ENCODE data around the gene TMEM208. TPM values are rescaled to one million over a fixed set of nuclear protein-coding genes. Genes with fewer than 3 reads are reported as not detected.
A peak's percentile ranks its signal among the peaks of the same experiment; 100 is the strongest.

Gene TMEM208
- polyA plus RNA-seq, 1 of the 3 experiments (the other 2 are of a cell fraction): 98.2 TPM

DNA sequence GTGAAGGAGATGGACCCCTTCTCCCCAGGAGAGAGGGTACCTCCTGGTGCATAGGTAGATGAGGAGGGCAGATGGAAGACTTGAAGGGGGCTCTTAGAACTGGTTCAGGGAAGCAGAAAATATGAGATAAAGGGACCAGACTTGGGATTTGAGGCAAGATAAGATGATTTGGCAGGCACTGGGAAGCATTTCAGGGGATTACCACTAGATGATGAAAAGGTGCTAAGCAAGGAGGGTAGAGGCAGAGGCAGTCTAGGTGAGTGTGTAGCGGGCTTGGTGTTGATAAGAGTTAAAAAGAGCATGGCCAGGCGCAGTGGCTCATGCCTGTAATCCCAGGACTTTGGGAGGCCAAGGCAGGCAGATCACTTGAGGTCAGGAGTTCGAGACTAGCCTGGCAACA, 36.3 kb downstream of the TMEM208 start:
- H3K27me3 ChIP-seq (ENCODE audit: insufficient read depth): no peaks in the 10 kb centered on the region
- no peak for TF ChIP-seq RXRA (IDR thresholded peaks at IDR 0.05; ENCODE audit: borderline replicate concordance, low read depth)
- TF ChIP-seq FOXJ3 (CRISPR knock-in tag; IDR thresholded peaks at IDR 0.05): no peak
- no peak for TF ChIP-seq CHD2 (IDR thresholded peaks at IDR 0.05; ENCODE audit: low read length, partially characterized antibody)
- TF ChIP-seq RAD21 (IDR thresholded peaks at IDR 0.05; ENCODE audit: low read length): no peak
- no peak for TF ChIP-seq MXI1 (IDR thresholded peaks at IDR 0.05; ENCODE audit: low read depth, low read length)
- no peak for TF ChIP-seq TAF1 (IDR thresholded peaks at IDR 0.05; ENCODE audit: borderline replicate concordance, low read depth, low read length)
- no peak for TF ChIP-seq MEF2A (IDR thresholded peaks at IDR 0.05; ENCODE audit: borderline replicate concordance, low read depth)
- TF ChIP-seq EP300 (IDR thresholded peaks at IDR 0.05; ENCODE audit: borderline replicate concordance in 1 of 2, low read depth in 1 of 2, low read length in 1 of 2): no peak
- H3K4me1 ChIP-seq (ENCODE audit: control insufficient read depth in 1 of 2, insufficient read depth in 2 of 2, low read depth in 1 of 2, low read length in 1 of 2): peaks cover 0 to 8% of the 10 kb centered on the region in 2 experiments; a peak in 1 of 4 replicates
- ChIA-PET CTCF (interaction anchor here (1.4 to 2.2 kb wide), 2 partner anchors 16 to 22 kb away, joined by 7 to 12 read pairs; partner anchors contain the start of gene PLEKHG4), POLR2A (no interaction called here)
- 80% methylated on average over 3 of the region's 3 CpGs for WGBS (ENCODE audit: low lambda C conversion rate)
- H3K79me2 ChIP-seq (ENCODE audit: insufficient read depth): no peaks in the 10 kb centered on the region
- no peaks in the 10 kb centered on the region for H3K36me3 ChIP-seq (replicated peaks in 1 of 2; ENCODE audit: control insufficient read depth in 1 of 2, insufficient read depth in 2 of 2, low read length in 1 of 2)
- no peaks in the 10 kb centered on the region for H3K9me2 ChIP-seq
- DNase-seq: no peak
- no peak overlapping the region for H3K9ac ChIP-seq
- no peak overlapping the region for H2AFZ ChIP-seq (ENCODE audit: low read depth)
- H3F3A ChIP-seq (replicated peaks; ENCODE audit: insufficient read depth): peaks cover 10% of the 10 kb centered on the region
- H3K4me2 ChIP-seq: no peak overlapping the region
- no peak overlapping the region for H3K4me3 ChIP-seq (ENCODE audit: low read depth in 2 of 2, low read length in 1 of 2)
- no peaks in the 10 kb centered on the region for H4K20me1 ChIP-seq (ENCODE audit: insufficient read depth)
- no peaks in the 10 kb centered on the region for H3K9me3 ChIP-seq
- H3K27ac ChIP-seq (ENCODE audit: low read depth in 2 of 2, low read length in 1 of 2): no peak overlapping the region

DNA sequence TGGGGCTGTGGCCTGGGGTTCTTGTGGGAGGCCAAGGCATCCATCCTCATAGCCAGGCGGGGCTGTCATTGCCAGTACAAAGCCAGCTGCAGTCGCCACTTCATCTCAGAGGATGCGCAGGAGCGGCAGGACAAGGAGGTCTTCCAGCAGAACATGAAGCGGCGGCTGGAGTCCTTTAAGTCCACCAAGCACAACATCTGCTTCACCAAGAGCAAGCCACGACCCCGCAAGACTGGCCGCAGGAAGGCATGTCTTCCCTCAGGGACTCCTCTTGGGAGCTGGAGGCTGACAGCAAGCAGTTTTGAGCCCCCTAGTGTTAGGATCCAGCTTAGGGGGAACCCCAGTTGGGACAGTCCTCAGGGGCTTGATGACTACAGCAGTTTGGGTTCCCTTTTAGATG, 37.3 kb downstream of the TMEM208 start:
- Histone ChIP-seq H3K4me3 (ENCODE audit: low read depth in 2 of 2, low read length in 1 of 2) (no peak overlapping the region), H3K27me3 (ENCODE audit: insufficient read depth) (no peaks in the 10 kb centered on the region), H3K9ac (no peak overlapping the region), H4K20me1 (ENCODE audit: insufficient read depth) (no peaks in the 10 kb centered on the region), H3K9me3 (no peaks in the 10 kb centered on the region), H3K79me2 (ENCODE audit: insufficient read depth) (no peaks in the 10 kb centered on the region), H3K9me2 (no peaks in the 10 kb centered on the region), H3K4me1 (ENCODE audit: control insufficient read depth in 1 of 2, insufficient read depth in 2 of 2, low read depth in 1 of 2, low read length in 1 of 2) (peaks cover 7 to 8% of the 10 kb centered on the region in 2 experiments; a peak in 2 of 4 replicates), H3K36me3 (replicated peaks in 1 of 2; ENCODE audit: control insufficient read depth in 1 of 2, insufficient read depth in 2 of 2, low read length in 1 of 2) (no peaks in the 10 kb centered on the region), H2AFZ (ENCODE audit: low read depth) (no peak overlapping the region), H3F3A (replicated peaks; ENCODE audit: insufficient read depth) (peaks cover 17% of the 10 kb centered on the region), H3K4me2 (no peak overlapping the region), H3K27ac (ENCODE audit: low read depth in 2 of 2, low read length in 1 of 2) (no peak overlapping the region)
- no peak for DNase-seq
- CTCF ChIA-PET: interaction anchor here (0.5 to 2.2 kb wide), 5 partner anchors 15 to 109 kb away, joined by 3 to 12 read pairs (median 4); partner anchors contain the start of gene PLEKHG4
- TF ChIP-seq POLR2AphosphoS5 (IDR thresholded peaks at IDR 0.05; ENCODE audit: low read depth, low read length) (no peak), NRF1 (IDR thresholded peaks at IDR 0.05; ENCODE audit: low read depth, low read length) (no peak), MXI1 (IDR thresholded peaks at IDR 0.05; ENCODE audit: low read depth, low read length) (no peak), FOXM1 (IDR thresholded peaks at IDR 0.05; ENCODE audit: low read depth) (no peak), MEF2A (IDR thresholded peaks at IDR 0.05; ENCODE audit: borderline replicate concordance, low read depth) (no peak)
- TF ChIP-seq, protein P1, sequence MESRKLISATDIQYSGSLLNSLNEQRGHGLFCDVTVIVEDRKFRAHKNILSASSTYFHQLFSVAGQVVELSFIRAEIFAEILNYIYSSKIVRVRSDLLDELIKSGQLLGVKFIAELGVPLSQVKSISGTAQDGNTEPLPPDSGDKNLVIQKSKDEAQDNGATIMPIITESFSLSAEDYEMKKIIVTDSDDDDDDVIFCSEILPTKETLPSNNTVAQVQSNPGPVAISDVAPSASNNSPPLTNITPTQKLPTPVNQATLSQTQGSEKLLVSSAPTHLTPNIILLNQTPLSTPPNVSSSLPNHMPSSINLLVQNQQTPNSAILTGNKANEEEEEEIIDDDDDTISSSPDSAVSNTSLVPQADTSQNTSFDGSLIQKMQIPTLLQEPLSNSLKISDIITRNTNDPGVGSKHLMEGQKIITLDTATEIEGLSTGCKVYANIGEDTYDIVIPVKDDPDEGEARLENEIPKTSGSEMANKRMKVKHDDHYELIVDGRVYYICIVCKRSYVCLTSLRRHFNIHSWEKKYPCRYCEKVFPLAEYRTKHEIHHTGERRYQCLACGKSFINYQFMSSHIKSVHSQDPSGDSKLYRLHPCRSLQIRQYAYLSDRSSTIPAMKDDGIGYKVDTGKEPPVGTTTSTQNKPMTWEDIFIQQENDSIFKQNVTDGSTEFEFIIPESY (IDR thresholded peaks at IDR 0.05; ENCODE audit: borderline replicate concordance, low read depth): no peak
- TF ChIP-seq, protein P2, sequence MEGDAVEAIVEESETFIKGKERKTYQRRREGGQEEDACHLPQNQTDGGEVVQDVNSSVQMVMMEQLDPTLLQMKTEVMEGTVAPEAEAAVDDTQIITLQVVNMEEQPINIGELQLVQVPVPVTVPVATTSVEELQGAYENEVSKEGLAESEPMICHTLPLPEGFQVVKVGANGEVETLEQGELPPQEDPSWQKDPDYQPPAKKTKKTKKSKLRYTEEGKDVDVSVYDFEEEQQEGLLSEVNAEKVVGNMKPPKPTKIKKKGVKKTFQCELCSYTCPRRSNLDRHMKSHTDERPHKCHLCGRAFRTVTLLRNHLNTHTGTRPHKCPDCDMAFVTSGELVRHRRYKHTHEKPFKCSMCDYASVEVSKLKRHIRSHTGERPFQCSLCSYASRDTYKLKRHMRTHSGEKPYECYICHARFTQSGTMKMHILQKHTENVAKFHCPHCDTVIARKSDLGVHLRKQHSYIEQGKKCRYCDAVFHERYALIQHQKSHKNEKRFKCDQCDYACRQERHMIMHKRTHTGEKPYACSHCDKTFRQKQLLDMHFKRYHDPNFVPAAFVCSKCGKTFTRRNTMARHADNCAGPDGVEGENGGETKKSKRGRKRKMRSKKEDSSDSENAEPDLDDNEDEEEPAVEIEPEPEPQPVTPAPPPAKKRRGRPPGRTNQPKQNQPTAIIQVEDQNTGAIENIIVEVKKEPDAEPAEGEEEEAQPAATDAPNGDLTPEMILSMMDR (IDR thresholded peaks at IDR 0.05): peak; percentile 24; the same call in 1 of the 2 replicates
- TF ChIP-seq, protein P3, sequence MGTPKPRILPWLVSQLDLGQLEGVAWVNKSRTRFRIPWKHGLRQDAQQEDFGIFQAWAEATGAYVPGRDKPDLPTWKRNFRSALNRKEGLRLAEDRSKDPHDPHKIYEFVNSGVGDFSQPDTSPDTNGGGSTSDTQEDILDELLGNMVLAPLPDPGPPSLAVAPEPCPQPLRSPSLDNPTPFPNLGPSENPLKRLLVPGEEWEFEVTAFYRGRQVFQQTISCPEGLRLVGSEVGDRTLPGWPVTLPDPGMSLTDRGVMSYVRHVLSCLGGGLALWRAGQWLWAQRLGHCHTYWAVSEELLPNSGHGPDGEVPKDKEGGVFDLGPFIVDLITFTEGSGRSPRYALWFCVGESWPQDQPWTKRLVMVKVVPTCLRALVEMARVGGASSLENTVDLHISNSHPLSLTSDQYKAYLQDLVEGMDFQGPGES (IDR thresholded peaks at IDR 0.05; ENCODE audit: low read depth, low read length): no peak
- POLR2A ChIA-PET: interaction anchor here (0.6 kb wide), 1 partner anchor 98 kb away, joined by 3 read pairs; no protein-coding TSS in a partner anchor
- WGBS (ENCODE audit: low lambda C conversion rate): 96% methylated on average over 6 of the region's 9 CpGs

Measured in SK-N-SH (cell line).